Breast epithelium (tissue), 4 donors: Measurements from ENCODE around the gene DDX54. TPM values are rescaled to one million over a fixed set of nuclear protein-coding genes. Genes with fewer than 3 reads are reported as not detected.
"Not testable (repeated sequence)": the region's sequence is repeated elsewhere in the genome, so short reads cannot be mapped to it uniquely, and the experiment has no call there.

Experiments
- DNase-seq, 2 donors: peaks; one replicate each; pipeline ENCODE4 v3.0.0-alpha.2; 2019; ENCODE audit warnings: low spot score in 2 of 2
- H3K27ac ChIP-seq, 2 donors: fragments of 200-600 bp; sonication (generic) in 1 of 2; one replicate each; pipeline ENCODE4 v1.5.1; 2016 to 2019; ENCODE audit warnings: mild to moderate bottlenecking in 1 of 2
- H3K27me3 ChIP-seq, 2 donors: fragments of 200-600 bp; sonication (generic) in 1 of 2; one replicate each; pipeline versions ENCODE4 v1.5.1 to v1.6.0; 2017 to 2019; ENCODE audit warnings: control low read depth in 1 of 2, mild to moderate bottlenecking in 1 of 2
- H3K36me3 ChIP-seq: fragments of 200-600 bp; one replicate; pipeline ENCODE4 v1.5.1; 2019
- H3K4me1 ChIP-seq, 2 donors: fragments of 200-600 bp; sonication (generic); one replicate each; pipeline ENCODE4 v1.5.1; 2016 to 2019; ENCODE audit warnings: control low read depth in 1 of 2
- H3K4me3 ChIP-seq, 3 donors: fragments of 200-600 bp; sonication (generic); 1 replicate in 2 of 3; 2 replicates in 1 of 3; pipeline ENCODE4 v1.5.1; 2016 to 2019; ENCODE audit warnings: mild to moderate bottlenecking in 3 of 3, moderate library complexity in 2 of 3
- H3K9me3 ChIP-seq, 2 donors: fragments of 200-600 bp; sonication (generic) in 1 of 2; one replicate each; pipeline ENCODE4 v1.5.1; 2016 to 2019; ENCODE audit warnings: control low read depth in 1 of 2
- CTCF ChIP-seq, 3 donors: fragments of 450-650 bp; IDR thresholded peaks; one replicate each; pipeline ENCODE4 v1.5.1; 2016 to 2017; ENCODE audit warnings: antibody characterized with exemption in 3 of 3, mild to moderate bottlenecking in 3 of 3, moderate library complexity in 3 of 3
- POLR2A ChIP-seq: fragments of 450-650 bp; IDR thresholded peaks from one replicate; pipeline ENCODE4 v1.6.1; 2016; ENCODE audit warnings: antibody characterized with exemption, mild to moderate bottlenecking, moderate library complexity
- POLR2AphosphoS5 ChIP-seq, 3 donors: sonication (generic); formaldehyde crosslinking; IDR thresholded peaks; one replicate each; pipeline ENCODE4 v1.6.1; 2017; ENCODE audit warnings: antibody characterized with exemption in 3 of 3
- intact Hi-C: fragments of 100-400 bp; cut with DNase I; formaldehyde crosslinking; loops from one replicate; pipeline ENCODE4 v1.15.1; 2023; ENCODE audit warnings: low total_unique reads
- total RNA-seq, 3 donors: library from RNA; depleted of rRNA; stranded (reverse); fragments of >200 nt; gene quantifications; one replicate each; pipeline ENCODE4 v1.1.0, GENCODE V29; 2016

DDX54 gene
- total RNA-seq, 3 donors from 2014 or later = 51.5 to 62.1 (median 60.3) TPM

GRCh38 chr12:113214895-113215400 lies 29.7 kb upstream of the DDX54 start:
- Histone ChIP-seq H3K36me3 (no peaks in the 10 kb centered on the region), H3K4me3 (no peak overlapping the region), H3K9me3 (no peaks in the 10 kb centered on the region), H3K27ac (peak overlapping the region; percentile 7 to 73), H3K27me3 (no peaks in the 10 kb centered on the region), H3K4me1 (no peaks in the 10 kb centered on the region)
- intact Hi-C loops = no loop called here
- no peak for TF ChIP-seq POLR2A
- peak in 2 of 3 donors; percentile 51 to 53 for TF ChIP-seq CTCF (IDR thresholded peaks at IDR 0.05)
- TF ChIP-seq POLR2AphosphoS5 (IDR thresholded peaks at IDR 0.05) = peak; percentile 69 to 81 (median 80)
- peak in 1 of 2 donors; percentile 75 for DNase-seq

GRCh38 chr12:113211160-113211559 lies 25.9 kb upstream of the DDX54 start:
- no peak for DNase-seq
- Histone ChIP-seq H3K9me3 (no peaks in the 10 kb centered on the region), H3K4me3 (no peak overlapping the region), H3K36me3 (no peaks in the 10 kb centered on the region), H3K4me1 (no peaks in the 10 kb centered on the region), H3K27ac (no peak overlapping the region), H3K27me3 (no peaks in the 10 kb centered on the region)
- TF ChIP-seq POLR2A = no peak
- TF ChIP-seq CTCF (IDR thresholded peaks at IDR 0.05) = no peak
- no peak for TF ChIP-seq POLR2AphosphoS5 (IDR thresholded peaks at IDR 0.05)
- intact Hi-C loops = no loop called here

- Histone ChIP-seq H3K9me3 (no peaks in the 10 kb centered on the region), H3K27me3 (no peaks in the 10 kb centered on the region), H3K27ac (peak overlapping the region; percentile 4 to 21), H3K4me3 (no peak overlapping the region), H3K4me1 (no peaks in the 10 kb centered on the region), H3K36me3 (no peaks in the 10 kb centered on the region)
- no peak for DNase-seq
- intact Hi-C loops = no loop called here
- TF ChIP-seq CTCF (IDR thresholded peaks at IDR 0.05) (no peak), POLR2A (no peak), POLR2AphosphoS5 (IDR thresholded peaks at IDR 0.05) (no peak)
Observed at GRCh38 chr12:113208041-113208934, 23.0 kb upstream of the DDX54 start.

- H3K4me1 ChIP-seq = no peaks in the 10 kb centered on the region
- H3K9me3 ChIP-seq = no peaks in the 10 kb centered on the region
- no peak for TF ChIP-seq POLR2AphosphoS5 (IDR thresholded peaks at IDR 0.05)
- no peak for TF ChIP-seq POLR2A
- TF ChIP-seq CTCF (IDR thresholded peaks at IDR 0.05) = no peak
- H3K36me3 ChIP-seq = no peaks in the 10 kb centered on the region
- H3K4me3 ChIP-seq = no peak overlapping the region
- DNase-seq = no peak
- intact Hi-C loops = no loop called here
- H3K27me3 ChIP-seq = no peaks in the 10 kb centered on the region
- no peak overlapping the region for H3K27ac ChIP-seq
Observed at GRCh38 chr12:113207613-113208040, 22.3 kb upstream of the DDX54 start.

GRCh38 chr12:113206802-113207201 lies 21.5 kb upstream of the DDX54 start:
- H3K9me3 ChIP-seq, H3K36me3 ChIP-seq, H3K27me3 ChIP-seq, H3K4me3 ChIP-seq, H3K4me1 ChIP-seq, intact Hi-C loops, DNase-seq, H3K27ac ChIP-seq: not testable (repeated sequence)
